Uterus (tissue), 2 donors: ENCODE measurements around the gene MAP3K7.

Source experiments
- CTCF ChIP-seq, 4 experiments: fragments of 200-600 bp in 2 of 4; fragments of 450-650 bp in 2 of 4; sonication (generic) in 2 of 4; IDR thresholded peaks; one replicate each; pipeline ENCODE4 v1.5.1; 2016 to 2019; ENCODE audit warnings: antibody characterized with exemption in 4 of 4, mild to moderate bottlenecking in 2 of 4, moderate library complexity in 1 of 4
- POLR2A ChIP-seq, 2 donors: fragments of 450-650 bp; IDR thresholded peaks; one replicate each; pipeline ENCODE4 v1.6.1; 2016; ENCODE audit warnings: antibody characterized with exemption in 2 of 2, mild to moderate bottlenecking in 1 of 2, moderate library complexity in 1 of 2

DNA sequence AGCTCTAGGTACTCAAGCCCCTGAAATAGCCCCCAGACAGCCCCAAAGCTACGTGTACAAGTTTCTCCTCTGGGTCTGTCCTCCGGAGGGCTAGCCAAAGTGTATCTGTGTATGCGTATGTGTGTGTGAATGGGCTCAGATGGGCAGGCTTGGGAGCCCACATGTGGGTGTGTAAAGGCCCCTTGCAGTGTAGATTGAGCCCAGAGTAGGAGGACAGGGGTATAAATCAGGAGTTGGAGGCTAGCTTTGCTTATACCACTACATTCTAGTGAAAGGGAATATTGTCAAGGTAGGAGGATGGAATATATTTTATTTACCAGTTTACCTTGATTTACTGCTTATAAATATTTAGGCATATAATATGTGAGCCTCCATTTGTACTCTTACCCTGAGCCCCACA, 9.0 kb upstream of the MAP3K7 start:
- TF ChIP-seq CTCF (IDR thresholded peaks at IDR 0.05) (no peak), POLR2A (IDR thresholded peaks at IDR 0.05) (no peak)
